ENCODE measurements around the gene ADCY3.

- TF ChIP-seq CTCF (IDR thresholded peaks at IDR 0.05) = no peak
- TF ChIP-seq ZFX (IDR thresholded peaks at IDR 0.05; ENCODE audit: borderline replicate concordance) = no peak
These were observed 36.1 kb downstream of the ADCY3 start for GRCh38 chr2:24883946-24884345.
